GM18502 (cell line): ENCODE results near the gene PADI1.

Experiments used
- ATAC-seq: cut with Tn5 transposase; IDR thresholded peaks from one replicate; pipeline ENCODE4 v1.9.1; 2021; ENCODE audit warnings: mild to moderate bottlenecking; ENCODE audit not compliant: unreplicated experiment, poor library complexity

PADI1 gene

GRCh38 chr1:17290553-17290952 lies 85.6 kb downstream of the PADI1 start:
- ATAC-seq = no peak

DNA sequence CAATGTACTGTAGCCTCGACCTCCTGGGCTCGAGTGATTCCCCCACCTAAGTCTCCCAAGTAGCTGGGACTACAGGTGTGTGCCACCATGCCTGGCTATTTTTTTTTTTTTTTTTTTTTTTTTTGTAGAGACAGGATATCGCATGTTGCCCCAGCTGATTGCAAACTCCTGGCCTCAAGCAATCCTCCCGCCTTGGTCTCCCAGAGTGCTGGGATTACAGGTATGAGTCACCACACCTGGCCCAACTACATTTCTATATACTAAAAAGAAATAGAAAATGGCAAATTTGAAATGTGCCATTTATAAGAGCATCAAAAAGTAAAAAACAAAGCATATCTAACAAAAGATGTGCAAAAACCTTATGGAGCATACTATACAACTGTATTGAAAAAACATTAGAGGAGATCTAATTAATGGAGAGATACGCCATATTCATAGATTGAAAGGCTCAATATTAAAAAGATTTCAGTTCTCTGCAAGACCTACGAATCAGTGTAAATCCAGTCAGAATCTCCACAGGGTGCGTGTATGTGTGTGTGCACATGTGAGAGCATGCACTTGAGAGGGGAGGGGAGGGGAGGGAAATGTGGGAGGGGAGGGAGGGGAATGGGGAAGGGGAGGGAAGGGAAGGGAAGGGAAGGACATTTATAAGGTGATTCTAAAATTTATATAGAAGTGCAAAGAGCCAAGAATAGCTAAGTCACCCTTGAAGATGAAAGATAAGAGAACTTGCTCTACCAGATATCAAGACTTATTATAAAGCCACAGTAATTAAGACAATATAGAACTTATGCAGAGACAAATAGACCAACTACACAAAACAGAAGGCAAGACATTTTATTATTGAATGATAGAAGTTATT lies 87.6 kb downstream of the PADI1 start:
- ATAC-seq = no peak

- ATAC-seq = no peak
Measured at GRCh38 chr1:17293681-17294425, 88.9 kb downstream of the PADI1 start.

DNA sequence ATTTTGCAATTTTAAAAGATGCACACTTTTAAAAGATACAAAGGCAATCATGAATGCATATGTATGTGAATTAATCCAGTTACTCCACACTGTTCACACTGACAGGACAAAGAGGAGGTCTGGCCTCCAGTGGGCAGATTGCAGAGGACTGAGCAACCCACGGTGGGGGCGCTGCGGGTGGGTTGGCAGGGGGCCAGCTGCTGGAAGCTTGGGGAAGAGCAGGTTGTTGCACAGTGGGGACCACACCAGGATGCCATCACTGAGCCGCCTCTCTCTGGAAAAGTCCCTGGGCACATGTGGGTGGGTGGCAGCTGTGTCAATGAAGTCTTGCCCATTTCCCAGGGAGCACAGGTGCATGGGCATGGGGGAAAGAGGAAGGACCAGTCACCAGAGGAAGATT lies 90.4 kb downstream of the PADI1 start:
- no peak for ATAC-seq
